GM19467 (cell line): ENCODE results near the gene ICAM3.
"Not testable (repeated sequence)": the region's sequence is repeated elsewhere in the genome, so short reads cannot be mapped to it uniquely, and the experiment has no call there.

Experiments
- ATAC-seq: cut with Tn5 transposase; IDR thresholded peaks from one replicate; pipeline ENCODE4 v1.9.1; 2021; ENCODE audit warnings: mild to moderate bottlenecking, moderate library complexity; ENCODE audit not compliant: unreplicated experiment

ICAM3 gene

GRCh38 chr19:10339380-10339960, at the start of gene ICAM3:
Gene ICAM3, minus strand, starts transcription at chr19:10339624. Its CDS starts 10 bp downstream, at chr19:10339614.
- ATAC-seq = no peak

- no peak for ATAC-seq
Measured at GRCh38 chr19:10388957-10389356, 49.5 kb upstream of the ICAM3 start.

- no peak for ATAC-seq
Measured at GRCh38 chr19:10384580-10384979, 45.2 kb upstream of the ICAM3 start.

- not testable (repeated sequence) for ATAC-seq
Measured at GRCh38 chr19:10383223-10383499, 43.7 kb upstream of the ICAM3 start.

DNA sequence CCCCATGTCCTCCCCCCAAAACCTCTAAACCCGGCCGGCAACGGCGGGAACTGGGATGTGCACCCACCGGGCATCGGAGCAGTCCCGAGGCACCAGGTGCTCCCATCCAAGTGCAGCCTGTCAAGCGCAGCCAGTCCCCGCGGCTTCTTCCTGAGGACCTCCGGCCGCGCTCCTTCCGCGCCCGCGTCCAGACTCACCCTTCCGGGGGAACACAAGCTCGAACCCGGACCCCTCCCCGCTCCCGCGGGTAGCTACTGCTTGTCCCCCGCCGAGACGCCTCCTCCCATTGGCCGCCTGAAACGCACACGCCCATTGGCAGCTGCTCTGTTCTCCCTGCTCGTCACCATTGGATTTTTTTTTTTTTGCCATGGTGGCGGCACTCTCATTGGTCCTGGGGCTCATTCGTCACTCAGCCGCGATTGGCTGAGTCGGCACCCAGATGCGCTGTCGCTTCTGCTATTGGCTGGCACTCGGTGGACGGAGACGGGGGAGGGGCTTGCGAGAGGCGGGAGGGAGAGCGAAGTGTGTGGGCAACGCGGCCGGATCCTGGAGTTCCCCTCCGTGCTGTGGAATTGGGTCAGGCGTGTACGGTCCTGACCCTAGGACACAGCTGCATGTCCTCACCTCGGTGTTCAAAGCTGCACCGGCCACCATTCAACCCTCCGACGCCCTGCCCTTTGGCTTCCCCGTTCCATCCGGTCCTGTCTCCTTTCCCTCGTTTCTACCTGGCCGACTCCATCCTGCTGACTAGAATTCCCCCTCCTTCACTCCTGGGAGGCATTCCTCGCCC, 41.1 kb upstream of the ICAM3 start, which contains the start of gene TYK2:
Gene TYK2 (minus strand): TSS at position 260 of the 790 bp plus-strand sequence. CDS start 2,166 bp downstream, outside the sequence.
- peak; percentile 91 for ATAC-seq

- no peak for ATAC-seq
Measured at GRCh38 chr19:10379880-10380312, 40.5 kb upstream of the ICAM3 start.

DNA sequence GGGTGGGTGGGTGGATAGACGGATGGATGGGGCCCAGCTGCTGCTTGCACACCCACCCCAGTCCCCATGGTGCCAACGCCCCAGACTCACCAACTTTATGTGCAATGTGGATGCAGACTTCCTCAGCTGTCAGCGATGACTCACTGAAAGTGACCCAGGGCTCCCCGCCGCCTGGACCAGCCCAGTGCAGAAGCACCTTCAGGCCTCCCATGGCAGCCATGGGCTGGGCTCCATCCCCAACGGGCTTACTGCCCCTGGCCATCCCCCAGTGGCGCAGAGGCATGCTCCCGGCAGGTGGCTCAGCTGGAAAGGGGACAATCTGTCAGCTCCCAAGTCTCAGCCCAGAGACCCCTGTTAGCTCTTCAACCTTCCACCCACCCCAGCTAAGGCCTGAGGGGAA, 38.7 kb upstream of the ICAM3 start:
- ATAC-seq = no peak

DNA sequence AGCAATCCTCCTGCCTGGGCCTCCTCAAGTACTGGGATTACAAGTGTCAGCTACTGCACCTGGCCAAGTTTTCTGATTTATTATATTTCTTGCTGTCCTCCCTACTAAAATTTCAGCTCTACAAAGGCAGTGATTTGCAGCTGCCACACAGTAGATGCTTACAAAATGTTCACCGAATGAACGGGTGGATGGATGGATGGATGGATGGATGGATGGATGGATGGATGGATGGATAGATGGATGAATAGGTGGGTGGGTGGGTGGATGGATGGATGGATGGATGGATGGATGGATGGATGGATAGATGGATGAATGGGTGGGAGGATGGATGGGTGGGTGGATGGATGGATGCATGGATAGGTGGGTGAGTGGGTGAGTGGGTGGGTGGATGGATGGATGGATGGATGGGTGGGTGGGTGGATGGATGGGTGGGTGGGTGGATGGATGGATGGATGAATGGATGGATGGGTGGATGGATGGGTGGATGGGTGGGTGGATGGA, 37.8 kb upstream of the ICAM3 start:
- ATAC-seq = not testable (repeated sequence)

GRCh38 chr19:10374931-10375330, 35.5 kb upstream of the ICAM3 start:
- ATAC-seq = no peak

- no peak for ATAC-seq
Measured at GRCh38 chr19:10372690-10373089, 33.3 kb upstream of the ICAM3 start.

GRCh38 chr19:10368101-10368803, 28.8 kb upstream of the ICAM3 start:
- no peak for ATAC-seq

- ATAC-seq = not testable (repeated sequence)
Measured at GRCh38 chr19:10366950-10367512, 27.6 kb upstream of the ICAM3 start.

DNA sequence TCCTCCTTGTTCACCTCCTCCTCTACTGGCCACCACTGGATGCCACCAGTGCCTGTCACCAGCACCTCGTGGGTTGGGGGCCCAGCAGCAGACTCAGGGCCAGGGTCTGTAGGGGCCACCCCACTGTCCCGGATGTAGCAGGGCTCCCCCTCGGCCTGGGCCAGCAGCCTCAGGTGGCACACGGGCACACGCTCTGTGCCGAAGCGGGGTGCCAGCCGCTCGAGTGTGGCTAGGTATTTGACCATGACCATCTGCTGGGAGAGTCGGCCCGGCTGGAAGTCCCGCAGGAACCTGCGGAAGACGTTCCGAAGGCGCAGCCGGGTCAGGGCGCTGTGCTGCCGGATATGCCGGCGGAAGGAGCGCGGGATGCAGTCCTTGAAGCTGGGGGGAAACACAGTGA, 26.1 kb upstream of the ICAM3 start:
- ATAC-seq = no peak

DNA sequence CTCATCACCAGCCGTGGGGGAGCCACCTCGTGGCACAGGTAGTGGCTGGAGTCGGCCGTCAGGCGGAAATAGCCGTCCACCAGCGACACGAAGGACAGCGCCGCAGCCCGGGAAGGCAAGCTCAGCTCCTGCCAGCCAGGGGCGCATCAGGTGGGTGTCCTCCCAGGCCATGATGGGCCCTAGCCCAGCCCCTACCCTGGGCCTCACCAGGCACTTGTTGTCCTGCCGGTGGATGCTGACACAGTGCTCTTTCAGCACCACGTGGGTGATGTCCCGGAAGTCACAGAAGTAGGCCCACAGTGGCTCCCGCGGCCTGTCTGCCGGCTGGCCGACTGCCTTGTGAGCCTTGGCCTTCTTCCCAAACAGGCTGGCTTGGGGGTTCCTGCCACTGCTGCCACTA, 25.2 kb upstream of the ICAM3 start:
- ATAC-seq = no peak

DNA sequence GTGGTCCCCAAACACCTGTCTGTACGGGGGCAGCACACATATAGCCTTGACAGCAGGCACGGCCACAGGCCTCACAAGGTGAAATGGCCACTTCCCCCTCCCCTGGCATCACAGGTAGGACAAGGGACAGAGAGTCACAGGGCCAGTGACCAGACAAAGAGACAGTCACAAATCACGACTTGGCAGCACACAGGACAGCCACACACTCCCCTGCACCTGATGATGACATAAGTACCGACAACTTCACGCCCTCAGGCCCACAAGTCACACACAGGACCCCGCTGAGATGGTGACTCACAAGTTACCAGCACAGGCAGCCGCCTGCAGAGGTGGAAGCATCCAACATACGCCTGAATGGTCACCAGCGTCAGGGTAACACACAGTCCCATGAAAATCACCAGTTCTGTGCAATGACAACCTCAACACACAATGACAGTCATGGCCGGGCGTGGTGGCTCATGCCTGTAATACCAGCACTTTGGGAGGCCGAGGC, 24.4 kb upstream of the ICAM3 start:
- ATAC-seq = no peak

- no peak for ATAC-seq
Measured at GRCh38 chr19:10362259-10362658, 22.8 kb upstream of the ICAM3 start.

DNA sequence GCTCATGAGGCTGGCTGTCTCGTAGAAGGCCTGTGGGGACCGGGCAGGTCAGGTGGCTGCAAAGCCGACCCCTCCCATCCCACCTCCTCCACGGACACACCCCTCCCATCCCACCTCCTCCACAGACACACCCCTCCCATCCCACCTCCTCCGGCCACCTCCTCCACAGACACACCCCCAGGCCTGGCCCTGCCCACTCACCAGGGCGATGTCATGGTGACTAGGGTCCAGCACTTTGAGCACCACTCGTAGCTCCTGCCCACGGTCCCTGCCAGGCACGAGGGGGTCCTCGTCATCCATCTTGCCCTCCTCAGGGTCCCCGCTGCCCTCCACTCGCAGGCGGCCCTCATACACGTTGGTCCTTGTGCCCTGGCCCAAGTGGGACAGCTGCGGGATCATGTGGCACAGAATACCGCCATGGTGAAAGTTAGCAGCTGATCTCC, 22.2 kb upstream of the ICAM3 start:
- ATAC-seq = no peak

DNA sequence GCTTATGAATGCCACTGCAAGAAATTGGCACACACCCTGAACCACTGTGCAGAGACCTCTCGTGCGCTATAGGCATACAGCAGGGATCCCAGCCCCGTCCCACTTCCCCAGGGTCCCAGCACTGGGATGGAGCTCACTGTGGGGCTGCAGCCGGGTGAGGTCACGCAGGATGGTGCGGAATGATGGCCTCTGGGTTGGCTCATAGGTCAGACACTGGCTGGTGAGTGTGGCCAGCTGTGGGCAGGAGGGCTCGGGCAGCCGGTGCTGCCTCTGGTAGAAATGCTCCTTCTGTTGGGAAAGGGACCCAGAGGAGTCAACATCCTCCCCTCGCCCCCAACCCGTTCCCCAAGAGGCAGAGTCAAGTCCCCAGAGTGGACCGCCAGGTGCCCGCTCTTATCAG, 17.0 kb upstream of the ICAM3 start:
- ATAC-seq = no peak

GRCh38 chr19:10353793-10354391, 14.5 kb upstream of the ICAM3 start:
- no peak for ATAC-seq

DNA sequence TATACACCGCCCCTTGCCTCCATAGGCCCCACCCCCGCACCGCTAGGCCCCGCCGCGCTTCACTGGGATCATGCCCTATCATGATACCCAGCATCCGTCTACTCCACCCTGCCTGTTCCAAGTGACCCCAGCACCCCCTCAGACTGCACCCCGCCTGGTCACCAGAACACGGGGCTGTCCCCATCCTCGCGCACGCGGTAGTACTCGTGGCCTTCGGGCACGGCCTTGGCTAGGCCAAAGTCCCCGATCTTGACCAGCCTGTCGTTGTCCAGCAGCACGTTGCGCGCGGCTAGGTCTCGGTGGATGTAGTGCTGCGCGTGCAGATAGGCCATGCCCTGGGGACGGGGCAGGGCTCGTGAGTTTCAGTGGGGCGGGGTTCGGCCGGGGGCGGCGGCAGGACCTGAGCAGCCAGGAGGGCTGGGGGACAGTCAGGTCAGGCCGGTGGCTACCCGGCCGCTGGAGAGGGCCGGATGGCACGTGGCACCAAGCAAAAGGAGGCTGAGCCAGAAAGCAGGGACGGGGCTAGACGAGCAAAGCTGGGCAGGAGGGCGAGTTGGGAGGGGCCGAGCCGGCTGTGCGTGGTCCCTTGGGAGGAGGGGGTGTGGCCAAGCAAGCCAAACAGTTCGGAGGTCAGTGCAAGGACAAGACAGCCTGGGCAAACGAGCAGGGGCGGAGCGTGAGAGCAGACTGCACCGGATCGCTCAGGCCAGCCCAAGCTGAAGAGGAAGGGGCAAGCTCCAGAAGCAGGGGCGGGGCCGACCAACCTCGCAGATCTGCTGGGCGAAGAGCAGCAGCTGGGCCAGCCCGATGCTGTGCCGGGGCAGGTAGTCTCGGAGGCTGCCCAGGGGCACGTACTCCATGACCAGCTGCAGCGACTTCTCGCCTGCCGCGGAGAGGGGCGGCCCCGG, 13.6 kb upstream of the ICAM3 start:
- no peak for ATAC-seq
